ENCODE data around the gene ETF1.
A peak's percentile ranks its signal among the peaks of the same experiment; 100 is the strongest.

ETF1 gene

DNA sequence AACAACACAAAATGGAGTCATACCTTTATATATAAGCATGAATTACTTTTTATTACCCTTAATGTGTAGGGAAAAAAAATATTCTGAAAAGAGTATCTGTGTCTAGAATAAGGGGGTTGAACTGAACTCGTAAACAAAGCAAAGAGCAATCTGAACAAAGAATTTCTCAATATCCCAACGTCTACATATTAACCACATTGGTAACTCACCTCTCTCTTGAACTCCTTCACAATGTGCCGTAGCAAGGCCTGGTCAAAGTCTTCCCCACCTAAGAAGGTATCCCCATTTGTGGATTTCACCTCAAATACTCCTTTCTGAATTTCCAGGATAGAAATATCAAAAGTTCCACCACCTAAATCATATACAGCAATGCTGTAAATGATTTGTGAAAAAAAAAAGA lies 23.8 kb upstream of the ETF1 start:
- H3K27me3 ChIP-seq (replicated peaks; ENCODE audit: insufficient read depth, low read length) = no peaks in the 10 kb centered on the region
- TF ChIP-seq EZH2phosphoT487 (IDR thresholded peaks at IDR 0.05; ENCODE audit: low read length) (no peak), EZH2 (optimal IDR thresholded peaks at IDR 0.05; ENCODE audit: low read depth, low read length) (no peak)
- TF ChIP-seq, protein P1, sequence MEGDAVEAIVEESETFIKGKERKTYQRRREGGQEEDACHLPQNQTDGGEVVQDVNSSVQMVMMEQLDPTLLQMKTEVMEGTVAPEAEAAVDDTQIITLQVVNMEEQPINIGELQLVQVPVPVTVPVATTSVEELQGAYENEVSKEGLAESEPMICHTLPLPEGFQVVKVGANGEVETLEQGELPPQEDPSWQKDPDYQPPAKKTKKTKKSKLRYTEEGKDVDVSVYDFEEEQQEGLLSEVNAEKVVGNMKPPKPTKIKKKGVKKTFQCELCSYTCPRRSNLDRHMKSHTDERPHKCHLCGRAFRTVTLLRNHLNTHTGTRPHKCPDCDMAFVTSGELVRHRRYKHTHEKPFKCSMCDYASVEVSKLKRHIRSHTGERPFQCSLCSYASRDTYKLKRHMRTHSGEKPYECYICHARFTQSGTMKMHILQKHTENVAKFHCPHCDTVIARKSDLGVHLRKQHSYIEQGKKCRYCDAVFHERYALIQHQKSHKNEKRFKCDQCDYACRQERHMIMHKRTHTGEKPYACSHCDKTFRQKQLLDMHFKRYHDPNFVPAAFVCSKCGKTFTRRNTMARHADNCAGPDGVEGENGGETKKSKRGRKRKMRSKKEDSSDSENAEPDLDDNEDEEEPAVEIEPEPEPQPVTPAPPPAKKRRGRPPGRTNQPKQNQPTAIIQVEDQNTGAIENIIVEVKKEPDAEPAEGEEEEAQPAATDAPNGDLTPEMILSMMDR (IDR thresholded peaks at IDR 0.05; ENCODE audit: low read length) = no peak
- H3K4me1 ChIP-seq (ENCODE audit: low read length) = 0 out of 2 replicates have a peak, but pooled peaks cover 7% of the 10 kb centered on the region
- peaks cover 95% of the 10 kb centered on the region for H3K79me2 ChIP-seq (ENCODE audit: low read length)
- no peak overlapping the region for H3K9ac ChIP-seq (ENCODE audit: low read length)
- no peak overlapping the region for H3K27ac ChIP-seq (ENCODE audit: low read length)
- no peak overlapping the region for H3K4me3 ChIP-seq (ENCODE audit: low read length)
- H3K4me2 ChIP-seq (ENCODE audit: low read depth, low read length) = no peak overlapping the region
- no peaks in the 10 kb centered on the region for H3K9me2 ChIP-seq (replicated peaks; ENCODE audit: insufficient read depth, low read length)
- H2AFZ ChIP-seq (ENCODE audit: low read length) = no peak overlapping the region
- DNase-seq = no peak
- H4K20me1 ChIP-seq (ENCODE audit: insufficient read depth, low read length) = peaks cover 34% of the 10 kb centered on the region; the same call in 1 of the 2 replicates
- peaks cover 7% of the 10 kb centered on the region; the same call in 1 of the 2 replicates for H3F3A ChIP-seq (ENCODE audit: insufficient read depth, low read length)
- peaks cover 42% of the 10 kb centered on the region; the same call in 1 of the 2 replicates for H3K36me3 ChIP-seq (replicated peaks; ENCODE audit: insufficient read depth, low read length)
- no peaks in the 10 kb centered on the region for H3K9me3 ChIP-seq (replicated peaks; ENCODE audit: insufficient read depth, low read length)

DNA sequence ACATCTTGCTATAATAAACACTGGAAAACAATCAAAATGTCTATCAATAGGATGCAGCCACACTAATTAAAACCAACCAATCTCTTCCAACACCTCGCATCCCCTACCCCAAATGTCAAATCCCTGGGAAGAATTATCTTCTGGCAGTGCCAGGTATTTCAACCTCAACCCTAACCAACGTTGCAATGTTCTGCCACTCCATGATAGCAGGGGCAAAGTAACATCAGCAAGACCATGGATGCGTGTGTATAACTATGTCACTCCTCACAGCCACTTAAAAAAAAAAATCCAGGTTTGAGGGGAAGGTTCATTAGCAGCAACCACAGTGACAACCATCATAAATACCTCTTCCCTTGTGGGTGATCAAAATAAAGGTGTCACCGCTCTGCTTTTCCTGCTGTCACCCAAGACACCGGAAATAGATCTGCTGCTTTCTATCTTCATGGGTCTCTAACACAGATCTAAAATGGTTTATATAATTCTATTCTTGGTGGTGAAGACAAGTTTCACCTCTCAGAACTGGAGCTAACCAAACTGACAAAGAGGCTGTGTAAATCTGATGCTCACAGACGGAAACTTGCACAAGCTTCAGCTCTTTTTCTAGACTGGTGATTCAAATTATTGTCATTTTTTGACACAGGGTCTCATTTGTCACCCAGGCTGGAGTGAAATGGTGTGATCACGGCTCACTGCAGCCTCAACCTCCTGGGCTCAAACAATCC lies 22.2 kb upstream of the ETF1 start:
- DNase-seq = peak; percentile 10
- H3K36me3 ChIP-seq (replicated peaks; ENCODE audit: insufficient read depth, low read length) = peaks cover 47% of the 10 kb centered on the region
- no peak overlapping the region for H3K4me3 ChIP-seq (ENCODE audit: low read length)
- no peak overlapping the region for H3K4me2 ChIP-seq (ENCODE audit: low read depth, low read length)
- peaks cover 94% of the 10 kb centered on the region for H3K79me2 ChIP-seq (ENCODE audit: low read length)
- H3K4me1 ChIP-seq (ENCODE audit: low read length) = 0 out of 2 replicates have a peak, but pooled peaks cover 4% of the 10 kb centered on the region
- H4K20me1 ChIP-seq (ENCODE audit: insufficient read depth, low read length) = peaks cover 34% of the 10 kb centered on the region; the same call in 1 of the 2 replicates
- no peaks in the 10 kb centered on the region for H3K9me3 ChIP-seq (replicated peaks; ENCODE audit: insufficient read depth, low read length)
- H3K27me3 ChIP-seq (replicated peaks; ENCODE audit: insufficient read depth, low read length) = no peaks in the 10 kb centered on the region
- peak overlapping the region; percentile 48; the same call in 1 of the 2 replicates for H3K27ac ChIP-seq (ENCODE audit: low read length)
- no peaks in the 10 kb centered on the region for H3K9me2 ChIP-seq (replicated peaks; ENCODE audit: insufficient read depth, low read length)
- TF ChIP-seq EZH2 (optimal IDR thresholded peaks at IDR 0.05; ENCODE audit: low read depth, low read length) (no peak), EZH2phosphoT487 (IDR thresholded peaks at IDR 0.05; ENCODE audit: low read length) (no peak)
- TF ChIP-seq, protein P1 (IDR thresholded peaks at IDR 0.05; ENCODE audit: low read length) = no peak
- peaks cover 7% of the 10 kb centered on the region for H3F3A ChIP-seq (ENCODE audit: insufficient read depth, low read length)
- no peak overlapping the region for H2AFZ ChIP-seq (ENCODE audit: low read length)
- no peak overlapping the region for H3K9ac ChIP-seq (ENCODE audit: low read length)

DNA sequence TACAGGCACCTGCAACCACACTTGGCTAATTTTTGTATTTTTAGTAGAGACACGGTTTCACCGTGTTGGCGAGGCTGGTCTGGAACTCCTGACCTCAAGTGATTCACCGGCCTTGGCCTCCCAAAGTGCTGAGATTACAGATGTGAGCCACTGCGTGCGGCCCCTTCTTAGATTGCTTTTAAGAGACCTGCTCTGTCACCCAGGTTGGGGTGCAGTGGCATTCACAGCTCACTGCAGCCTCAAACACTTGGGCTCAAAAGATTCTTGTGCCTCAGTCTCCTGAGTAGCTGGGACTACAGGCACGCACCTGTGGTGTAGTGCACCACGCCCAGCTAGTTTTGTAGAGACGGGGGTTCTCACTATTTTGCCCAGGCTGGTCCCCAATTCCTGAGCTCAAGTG lies 21.2 kb upstream of the ETF1 start:
- no peak overlapping the region for H3K27ac ChIP-seq (ENCODE audit: low read length)
- H4K20me1 ChIP-seq (ENCODE audit: insufficient read depth, low read length) = peaks cover 34% of the 10 kb centered on the region; the same call in 1 of the 2 replicates
- no peak for DNase-seq
- H2AFZ ChIP-seq (ENCODE audit: low read length) = no peak overlapping the region
- no peaks in the 10 kb centered on the region for H3K27me3 ChIP-seq (replicated peaks; ENCODE audit: insufficient read depth, low read length)
- H3K4me3 ChIP-seq (ENCODE audit: low read length) = no peak overlapping the region
- H3K9me2 ChIP-seq (replicated peaks; ENCODE audit: insufficient read depth, low read length) = no peaks in the 10 kb centered on the region
- peaks cover 55% of the 10 kb centered on the region for H3K36me3 ChIP-seq (replicated peaks; ENCODE audit: insufficient read depth, low read length)
- H3K9me3 ChIP-seq (replicated peaks; ENCODE audit: insufficient read depth, low read length) = no peaks in the 10 kb centered on the region
- H3K79me2 ChIP-seq (ENCODE audit: low read length) = peaks cover 94% of the 10 kb centered on the region
- TF ChIP-seq EZH2 (optimal IDR thresholded peaks at IDR 0.05; ENCODE audit: low read depth, low read length) (no peak), EZH2phosphoT487 (IDR thresholded peaks at IDR 0.05; ENCODE audit: low read length) (no peak)
- TF ChIP-seq, protein P1 (IDR thresholded peaks at IDR 0.05; ENCODE audit: low read length) = no peak
- H3K9ac ChIP-seq (ENCODE audit: low read length) = no peak overlapping the region
- H3K4me1 ChIP-seq (ENCODE audit: low read length) = 0 out of 2 replicates have a peak, but pooled peaks cover 4% of the 10 kb centered on the region
- peaks cover 7% of the 10 kb centered on the region for H3F3A ChIP-seq (ENCODE audit: insufficient read depth, low read length)
- no peak overlapping the region for H3K4me2 ChIP-seq (ENCODE audit: low read depth, low read length)

All from MM.1S (cell line).